ENCODE measurements around the gene CLCN7. TPM values are rescaled to one million over a fixed set of nuclear protein-coding genes. Genes with fewer than 3 reads are reported as not detected.
"Not testable (repeated sequence)": the region's sequence is repeated elsewhere in the genome, so short reads cannot be mapped to it uniquely, and the experiment has no call there.

The CLCN7 gene
- total RNA-seq, 2 experiments from 2014 or later, result 31.1 to 62.4 TPM

DNA sequence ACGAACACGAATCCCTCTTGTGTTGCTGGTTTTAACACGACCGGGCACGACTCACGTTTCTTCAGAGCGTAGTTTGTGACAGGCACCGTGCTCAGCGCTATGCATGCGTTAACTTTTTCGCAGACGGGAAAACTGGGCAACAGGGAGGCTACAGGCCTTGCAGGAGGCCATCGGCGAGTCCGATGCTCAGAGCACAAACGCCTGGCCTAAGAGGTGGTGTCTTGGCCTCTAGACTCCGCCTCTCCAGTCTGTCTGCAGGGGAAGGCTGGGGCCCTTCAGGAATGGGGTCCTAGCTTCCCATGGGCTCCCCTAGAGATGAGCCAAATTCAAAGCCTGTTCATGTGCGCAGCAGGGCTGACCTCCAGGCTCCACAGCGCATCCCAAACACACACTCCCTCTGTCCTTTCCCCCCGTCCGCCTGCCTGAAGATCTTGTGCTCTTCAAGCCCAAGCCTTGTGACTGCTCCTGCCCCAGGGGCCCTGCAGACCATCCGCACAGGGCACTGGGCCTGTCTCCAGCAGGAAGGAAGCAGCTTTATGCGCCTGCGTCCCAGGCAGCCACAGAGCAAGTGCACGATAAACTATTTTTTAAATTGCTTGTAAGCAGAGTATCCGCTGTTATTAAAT is 3.1 kb downstream of the CLCN7 start:
- Histone ChIP-seq H3K9me3 (ENCODE audit: low read length) (no peaks in the 10 kb centered on the region), H3K79me2 (ENCODE audit: insufficient read depth, low read depth, low read length) (peaks cover 10% of the 10 kb centered on the region; the same call in 1 of the 2 replicates), H3K4me1 (ENCODE audit: insufficient read depth, low read length, poor library complexity, severe bottlenecking) (peaks cover 15% of the 10 kb centered on the region), H3K9me2 (ENCODE audit: insufficient read depth, low read length) (no peaks in the 10 kb centered on the region), H2AFZ (ENCODE audit: low read length) (no peak overlapping the region), H3K4me3 (ENCODE audit: low read depth, low read length, poor library complexity, severe bottlenecking) (no peak overlapping the region), H4K20me1 (ENCODE audit: insufficient read depth, low read length) (no peaks in the 10 kb centered on the region), H3K27ac (ENCODE audit: low read depth, low read length, poor library complexity, severe bottlenecking) (no peak overlapping the region), H3K36me3 (ENCODE audit: insufficient read depth, low read length) (no peaks in the 10 kb centered on the region), H3K4me2 (ENCODE audit: low read length) (no peak overlapping the region)
- intact Hi-C loops (cut with micrococcal nuclease; ENCODE audit: unreplicated experiment), result no loop called here
- CTCF ChIA-PET (ENCODE audit: unreplicated experiment), result no interaction called here
- no peak for DNase-seq (ENCODE audit: low spot score)
- POLR2A ChIA-PET, result no interaction called here
- no peak for TF ChIP-seq EZH2phosphoT487 (IDR thresholded peaks at IDR 0.05; ENCODE audit: borderline replicate concordance, low read depth, low read length)
- TF ChIP-seq, protein P1, sequence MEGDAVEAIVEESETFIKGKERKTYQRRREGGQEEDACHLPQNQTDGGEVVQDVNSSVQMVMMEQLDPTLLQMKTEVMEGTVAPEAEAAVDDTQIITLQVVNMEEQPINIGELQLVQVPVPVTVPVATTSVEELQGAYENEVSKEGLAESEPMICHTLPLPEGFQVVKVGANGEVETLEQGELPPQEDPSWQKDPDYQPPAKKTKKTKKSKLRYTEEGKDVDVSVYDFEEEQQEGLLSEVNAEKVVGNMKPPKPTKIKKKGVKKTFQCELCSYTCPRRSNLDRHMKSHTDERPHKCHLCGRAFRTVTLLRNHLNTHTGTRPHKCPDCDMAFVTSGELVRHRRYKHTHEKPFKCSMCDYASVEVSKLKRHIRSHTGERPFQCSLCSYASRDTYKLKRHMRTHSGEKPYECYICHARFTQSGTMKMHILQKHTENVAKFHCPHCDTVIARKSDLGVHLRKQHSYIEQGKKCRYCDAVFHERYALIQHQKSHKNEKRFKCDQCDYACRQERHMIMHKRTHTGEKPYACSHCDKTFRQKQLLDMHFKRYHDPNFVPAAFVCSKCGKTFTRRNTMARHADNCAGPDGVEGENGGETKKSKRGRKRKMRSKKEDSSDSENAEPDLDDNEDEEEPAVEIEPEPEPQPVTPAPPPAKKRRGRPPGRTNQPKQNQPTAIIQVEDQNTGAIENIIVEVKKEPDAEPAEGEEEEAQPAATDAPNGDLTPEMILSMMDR (conservative IDR thresholded peaks at IDR 0.05; ENCODE audit: low read length), result no peak
- no TSS peak for BruUV-seq (replicated peaks)

GRCh38 chr16:1470481-1471251 is 4.2 kb downstream of the CLCN7 start:
- ChIA-PET POLR2A (no interaction called here), CTCF (ENCODE audit: unreplicated experiment) (interaction anchor here (0.6 kb wide), 1 partner anchor 257 kb away, joined by 3 read pairs; no protein-coding TSS in a partner anchor)
- Histone ChIP-seq H3K9me2 (ENCODE audit: insufficient read depth, low read length) (no peaks in the 10 kb centered on the region), H3K4me1 (ENCODE audit: insufficient read depth, low read length, poor library complexity, severe bottlenecking) (peaks cover 11% of the 10 kb centered on the region), H3K36me3 (ENCODE audit: insufficient read depth, low read length) (no peaks in the 10 kb centered on the region), H4K20me1 (ENCODE audit: insufficient read depth, low read length) (no peaks in the 10 kb centered on the region), H3K4me2 (ENCODE audit: low read length) (no peak overlapping the region), H3K4me3 (ENCODE audit: low read depth, low read length, poor library complexity, severe bottlenecking) (no peak overlapping the region), H3K79me2 (ENCODE audit: insufficient read depth, low read depth, low read length) (peaks cover 10% of the 10 kb centered on the region; the same call in 1 of the 2 replicates), H3K27ac (ENCODE audit: low read depth, low read length, poor library complexity, severe bottlenecking) (no peak overlapping the region), H2AFZ (ENCODE audit: low read length) (no peak overlapping the region), H3K9me3 (ENCODE audit: low read length) (no peaks in the 10 kb centered on the region)
- intact Hi-C loops (cut with micrococcal nuclease; ENCODE audit: unreplicated experiment), result no loop called here
- no TSS peak for BruUV-seq (replicated peaks)
- no peak for TF ChIP-seq EZH2phosphoT487 (IDR thresholded peaks at IDR 0.05; ENCODE audit: borderline replicate concordance, low read depth, low read length)
- TF ChIP-seq, protein P1 (conservative IDR thresholded peaks at IDR 0.05; ENCODE audit: low read length), result no peak
- no peak for DNase-seq (ENCODE audit: low spot score)

- H3K9me3 ChIP-seq (ENCODE audit: low read length), result no peaks in the 10 kb centered on the region
- CTCF ChIA-PET (ENCODE audit: unreplicated experiment), result no interaction called here
- intact Hi-C loops (cut with micrococcal nuclease; ENCODE audit: unreplicated experiment), result no loop called here
These were observed 5.1 kb downstream of the CLCN7 start for GRCh38 chr16:1469693-1470201.

DNA sequence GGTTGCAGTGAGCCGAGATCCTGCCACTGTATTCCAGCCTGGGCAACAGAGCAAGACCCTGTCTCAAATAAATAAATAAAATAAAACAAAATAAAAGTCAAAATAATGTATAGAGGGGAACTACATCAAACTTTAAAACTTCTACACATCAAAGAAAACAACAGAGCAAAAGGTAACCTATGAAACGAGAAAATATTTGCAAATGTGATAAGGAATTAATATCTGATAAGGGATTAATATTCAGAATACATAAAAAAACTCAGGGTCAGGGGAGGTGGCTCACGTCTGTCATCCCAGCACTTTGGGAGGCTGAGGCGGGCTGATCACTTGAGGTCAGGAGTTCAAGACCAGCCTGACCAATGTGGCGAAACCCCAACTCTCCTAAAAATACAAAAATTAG is 5.7 kb downstream of the CLCN7 start:
- H3K4me1 ChIP-seq (ENCODE audit: insufficient read depth, low read length, poor library complexity, severe bottlenecking); H2AFZ ChIP-seq (ENCODE audit: low read length); CTCF ChIA-PET (ENCODE audit: unreplicated experiment); POLR2A ChIA-PET; DNase-seq (ENCODE audit: low spot score); H3K4me2 ChIP-seq (ENCODE audit: low read length); BruUV-seq (replicated peaks); intact Hi-C loops (cut with micrococcal nuclease; ENCODE audit: unreplicated experiment); H3K9me3 ChIP-seq (ENCODE audit: low read length); H3K27ac ChIP-seq (ENCODE audit: low read depth, low read length, poor library complexity, severe bottlenecking); H3K4me3 ChIP-seq (ENCODE audit: low read depth, low read length, poor library complexity, severe bottlenecking); H3K9me2 ChIP-seq (ENCODE audit: insufficient read depth, low read length); H3K79me2 ChIP-seq (ENCODE audit: insufficient read depth, low read depth, low read length); H4K20me1 ChIP-seq (ENCODE audit: insufficient read depth, low read length); H3K36me3 ChIP-seq (ENCODE audit: insufficient read depth, low read length): not testable (repeated sequence)

More at GRCh38 chr16:1469693-1470201, 5.1 kb downstream of the CLCN7 start:
- Histone ChIP-seq H3K4me2 (ENCODE audit: low read length) (no peak overlapping the region), H3K4me3 (ENCODE audit: low read depth, low read length, poor library complexity, severe bottlenecking) (no peak overlapping the region), H2AFZ (ENCODE audit: low read length) (no peak overlapping the region), H3K79me2 (ENCODE audit: insufficient read depth, low read depth, low read length) (peaks cover 10% of the 10 kb centered on the region; the same call in 1 of the 2 replicates), H3K4me1 (ENCODE audit: insufficient read depth, low read length, poor library complexity, severe bottlenecking) (peaks cover 7% of the 10 kb centered on the region), H4K20me1 (ENCODE audit: insufficient read depth, low read length) (no peaks in the 10 kb centered on the region), H3K9me2 (ENCODE audit: insufficient read depth, low read length) (no peaks in the 10 kb centered on the region), H3K36me3 (ENCODE audit: insufficient read depth, low read length) (no peaks in the 10 kb centered on the region), H3K27ac (ENCODE audit: low read depth, low read length, poor library complexity, severe bottlenecking) (no peak overlapping the region)
- DNase-seq (ENCODE audit: low spot score), result no peak
- TF ChIP-seq, protein P1 (conservative IDR thresholded peaks at IDR 0.05; ENCODE audit: low read length), result no peak
- no peak for TF ChIP-seq EZH2phosphoT487 (IDR thresholded peaks at IDR 0.05; ENCODE audit: borderline replicate concordance, low read depth, low read length)
- BruUV-seq (replicated peaks), result no TSS peak
- POLR2A ChIA-PET, result no interaction called here
